ENCODE measurements around the gene RBM23. TPM values are rescaled to one million over a fixed set of nuclear protein-coding genes. Genes with fewer than 3 reads are reported as not detected.

Gene RBM23
- total RNA-seq, 4 donors from 2014 or later, result 52.7 to 229 (median 102) TPM

GRCh38 chr14:22875748-22876319, 43.1 kb downstream of the RBM23 start:
- intact Hi-C loops (cut with DNase I), result loop anchor here (2.0 to 10.0 kb wide), 3 partner anchors 21 to 109 kb away; partner anchors contain the start of gene AJUBA
- H3K27me3 ChIP-seq, result peaks cover 0 to 3% (median 0%) of the 10 kb centered on the region in 4 donors
- no peak overlapping the region for H3K4me3 ChIP-seq
- H3K27ac ChIP-seq (replicated peaks in 1 of 4), result no peak overlapping the region
- TF ChIP-seq EP300 (IDR thresholded peaks at IDR 0.05) (no peak), POLR2A (IDR thresholded peaks at IDR 0.05; ENCODE audit: low read depth) (no peak), POLR2AphosphoS5 (IDR thresholded peaks at IDR 0.05) (no peak)
- TF ChIP-seq, protein P1, sequence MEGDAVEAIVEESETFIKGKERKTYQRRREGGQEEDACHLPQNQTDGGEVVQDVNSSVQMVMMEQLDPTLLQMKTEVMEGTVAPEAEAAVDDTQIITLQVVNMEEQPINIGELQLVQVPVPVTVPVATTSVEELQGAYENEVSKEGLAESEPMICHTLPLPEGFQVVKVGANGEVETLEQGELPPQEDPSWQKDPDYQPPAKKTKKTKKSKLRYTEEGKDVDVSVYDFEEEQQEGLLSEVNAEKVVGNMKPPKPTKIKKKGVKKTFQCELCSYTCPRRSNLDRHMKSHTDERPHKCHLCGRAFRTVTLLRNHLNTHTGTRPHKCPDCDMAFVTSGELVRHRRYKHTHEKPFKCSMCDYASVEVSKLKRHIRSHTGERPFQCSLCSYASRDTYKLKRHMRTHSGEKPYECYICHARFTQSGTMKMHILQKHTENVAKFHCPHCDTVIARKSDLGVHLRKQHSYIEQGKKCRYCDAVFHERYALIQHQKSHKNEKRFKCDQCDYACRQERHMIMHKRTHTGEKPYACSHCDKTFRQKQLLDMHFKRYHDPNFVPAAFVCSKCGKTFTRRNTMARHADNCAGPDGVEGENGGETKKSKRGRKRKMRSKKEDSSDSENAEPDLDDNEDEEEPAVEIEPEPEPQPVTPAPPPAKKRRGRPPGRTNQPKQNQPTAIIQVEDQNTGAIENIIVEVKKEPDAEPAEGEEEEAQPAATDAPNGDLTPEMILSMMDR (IDR thresholded peaks at IDR 0.05), result no peak
- no peaks in the 10 kb centered on the region for H3K9me3 ChIP-seq
- WGBS, result 97% methylated on average over 11 of the region's 20 CpGs
- peaks cover 17 to 45% (median 41%) of the 10 kb centered on the region in 4 donors for H3K4me1 ChIP-seq
- H3K36me3 ChIP-seq, result peaks cover 45 to 69% (median 68%) of the 10 kb centered on the region in 4 donors
- DNase-seq (ENCODE audit: extremely low spot score), result no peak

DNA sequence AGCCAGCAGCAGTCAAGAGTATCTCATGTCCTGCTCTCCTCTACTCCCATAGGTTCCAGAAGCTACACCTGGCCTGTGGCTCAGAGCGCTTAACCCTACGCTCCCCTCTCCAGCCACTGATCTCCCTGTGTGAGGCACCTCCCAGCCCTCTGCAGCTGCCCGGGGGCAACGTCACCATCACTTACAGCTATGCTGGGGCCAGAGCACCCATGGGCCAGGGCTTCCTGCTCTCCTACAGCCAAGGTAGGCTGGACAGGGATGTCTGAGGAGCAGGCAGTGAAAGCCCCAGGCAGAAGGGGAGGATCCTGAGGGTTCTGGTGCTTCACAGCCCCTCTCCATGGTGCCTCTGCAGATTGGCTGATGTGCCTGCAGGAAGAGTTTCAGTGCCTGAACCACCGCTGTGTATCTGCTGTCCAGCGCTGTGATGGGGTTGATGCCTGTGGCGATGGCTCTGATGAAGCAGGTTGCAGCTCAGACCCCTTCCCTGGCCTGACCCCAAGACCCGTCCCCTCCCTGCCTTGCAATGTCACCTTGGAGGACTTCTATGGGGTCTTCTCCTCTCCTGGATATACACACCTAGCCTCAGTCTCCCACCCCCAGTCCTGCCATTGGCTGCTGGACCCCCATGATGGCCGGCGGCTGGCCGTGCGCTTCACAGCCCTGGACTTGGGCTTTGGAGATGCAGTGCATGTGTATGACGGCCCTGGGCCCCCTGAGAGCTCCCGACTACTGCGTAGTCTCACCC, 43.8 kb downstream of the RBM23 start:
- H3K4me1 ChIP-seq, result peaks cover 22 to 52% (median 48%) of the 10 kb centered on the region in 4 donors
- H3K27me3 ChIP-seq, result peaks cover 0 to 3% (median 0%) of the 10 kb centered on the region in 4 donors
- no peak for DNase-seq (ENCODE audit: extremely low spot score)
- intact Hi-C loops (cut with DNase I), result loop anchor here (2.0 to 10.0 kb wide), 3 partner anchors 22 to 110 kb away; partner anchors contain the start of gene AJUBA
- 93% methylated on average over 13 of the region's 15 CpGs for WGBS
- no peak overlapping the region for H3K27ac ChIP-seq (replicated peaks in 1 of 4)
- H3K4me3 ChIP-seq, result no peak overlapping the region
- TF ChIP-seq POLR2AphosphoS5 (IDR thresholded peaks at IDR 0.05) (no peak), POLR2A (IDR thresholded peaks at IDR 0.05; ENCODE audit: low read depth) (no peak), EP300 (IDR thresholded peaks at IDR 0.05) (no peak)
- TF ChIP-seq, protein P1 (IDR thresholded peaks at IDR 0.05), result no peak
- no peaks in the 10 kb centered on the region for H3K9me3 ChIP-seq
- H3K36me3 ChIP-seq, result peaks cover 45 to 69% (median 68%) of the 10 kb centered on the region in 4 donors

GRCh38 chr14:22872833-22873520, 46.0 kb downstream of the RBM23 start:
- Histone ChIP-seq H3K36me3 (peaks cover 39 to 50% (median 49%) of the 10 kb centered on the region in 4 donors), H3K4me3 (peak overlapping the region; percentile 92 to 100 (median 98)), H3K27ac (replicated peaks in 1 of 4) (peak overlapping the region; percentile 98 to 100 (median 100)), H3K27me3 (peaks cover 0 to 3% (median 0%) of the 10 kb centered on the region in 4 donors), H3K4me1 (peaks cover 27 to 60% (median 56%) of the 10 kb centered on the region in 4 donors), H3K9me3 (no peaks in the 10 kb centered on the region)
- intact Hi-C loops (cut with DNase I), result loop anchor here (1.0 to 10.0 kb wide), 2 partner anchors 27 to 112 kb away; partner anchors contain the start of gene AJUBA
- DNase-seq (ENCODE audit: extremely low spot score), result no peak
- WGBS, result 30% methylated on average over 9 of the region's 10 CpGs
- TF ChIP-seq, protein P1 (IDR thresholded peaks at IDR 0.05), result peak in 1 of 3 experiments; percentile 11
- no peak for TF ChIP-seq POLR2AphosphoS5 (IDR thresholded peaks at IDR 0.05)
- TF ChIP-seq POLR2A (IDR thresholded peaks at IDR 0.05; ENCODE audit: low read depth), result no peak

GRCh38 chr14:22872033-22872832, 46.7 kb downstream of the RBM23 start:
- Histone ChIP-seq H3K4me1 (peaks cover 27 to 60% (median 56%) of the 10 kb centered on the region in 4 donors), H3K27me3 (peaks cover 0 to 3% (median 0%) of the 10 kb centered on the region in 4 donors), H3K9me3 (no peaks in the 10 kb centered on the region), H3K36me3 (peaks cover 32 to 43% (median 42%) of the 10 kb centered on the region in 4 donors), H3K4me3 (peak overlapping the region; percentile 92 to 100 (median 98)), H3K27ac (replicated peaks in 1 of 4) (peak overlapping the region; percentile 98 to 100 (median 100))
- intact Hi-C loops (cut with DNase I), result loop anchor here (1.0 to 10.0 kb wide), 2 partner anchors 28 to 113 kb away; partner anchors contain the start of gene AJUBA
- TF ChIP-seq POLR2A (IDR thresholded peaks at IDR 0.05; ENCODE audit: low read depth), result no peak
- TF ChIP-seq, protein P1 (IDR thresholded peaks at IDR 0.05), result peak; percentile 94 to 100 (median 98)
- peak; percentile 74 for TF ChIP-seq POLR2AphosphoS5 (IDR thresholded peaks at IDR 0.05)
- no peak for TF ChIP-seq EP300 (IDR thresholded peaks at IDR 0.05)
- peak; percentile 96 for DNase-seq (ENCODE audit: extremely low spot score)
- WGBS, result 0% methylated on average over 21 of the region's 45 CpGs
